Hepatocyte (in vitro differentiated cells): Measurements from ENCODE around the gene COMMD6. TPM values are rescaled to one million over a fixed set of nuclear protein-coding genes. Genes with fewer than 3 reads are reported as not detected.

Source experiments
- DNase-seq: peaks from one replicate; pipeline ENCODE4 v3.0.0-alpha.2; 2016; ENCODE audit warnings: low spot score
- H2AFZ ChIP-seq: fragments of 200-600 bp; sonication (generic); 2 replicates; pipeline ENCODE4 v1.6.0; 2016; ENCODE audit warnings: antibody characterized with exemption, mild to moderate bottlenecking
- H3K27ac ChIP-seq: fragments of 200-600 bp; sonication (generic); 2 replicates; pipeline ENCODE4 v1.5.1; 2016; ENCODE audit warnings: mild to moderate bottlenecking
- H3K27me3 ChIP-seq: fragments of 200-600 bp; sonication (generic); 2 replicates; pipeline ENCODE4 v1.6.1; 2016
- H3K36me3 ChIP-seq: fragments of 200-600 bp; sonication (generic); replicated peaks from 2 replicates; pipeline ENCODE4 v1.5.1; 2016; ENCODE audit warnings: low read depth; ENCODE audit not compliant: insufficient read depth
- H3K4me1 ChIP-seq: fragments of 200-600 bp; sonication (generic); 2 replicates; pipeline ENCODE4 v1.5.1; 2016; ENCODE audit warnings: mild to moderate bottlenecking, moderate library complexity; ENCODE audit not compliant: insufficient read depth
- H3K4me2 ChIP-seq: fragments of 200-600 bp; sonication (generic); 2 replicates; pipeline ENCODE4 v1.6.0; 2016
- H3K4me3 ChIP-seq: fragments of 200-600 bp; sonication (generic); 2 replicates; pipeline ENCODE4 v1.5.1; 2016; ENCODE audit warnings: mild to moderate bottlenecking
- H3K79me2 ChIP-seq: fragments of 200-600 bp; sonication (generic); 2 replicates; pipeline ENCODE4 v1.6.0; 2017; ENCODE audit warnings: mild to moderate bottlenecking
- H3K9me2 ChIP-seq: fragments of 200-600 bp; sonication (generic); replicated peaks from 2 replicates; pipeline ENCODE4 v1.6.0; 2017; ENCODE audit warnings: mild to moderate bottlenecking; ENCODE audit not compliant: insufficient read depth
- H3K9me3 ChIP-seq: fragments of 200-600 bp; sonication (generic); 2 replicates; pipeline ENCODE4 v1.5.1; 2016; ENCODE audit warnings: low read depth, mild to moderate bottlenecking
- H4K20me1 ChIP-seq: fragments of 200-600 bp; sonication (generic); 2 replicates; pipeline ENCODE4 v1.6.0; 2016; ENCODE audit warnings: mild to moderate bottlenecking; ENCODE audit not compliant: insufficient read depth, poor library complexity, severe bottlenecking
- EZH2 ChIP-seq: fragments of 200-600 bp; sonication (generic); IDR thresholded peaks from 2 replicates; pipeline ENCODE4 v1.6.1; 2016; ENCODE audit warnings: antibody characterized with exemption, mild to moderate bottlenecking, borderline replicate concordance
- EZH2phosphoT487 ChIP-seq: fragments of 200-600 bp; sonication (generic); IDR thresholded peaks from one replicate; pipeline ENCODE4 v1.6.1; 2018; ENCODE audit warnings: antibody characterized with exemption, mild to moderate bottlenecking, low read depth, moderate library complexity; ENCODE audit not compliant: unreplicated experiment, severe bottlenecking
- WGBS: methylation state at CpG from one replicate; pipeline ENCODE4 v1.1.6; 2016; ENCODE audit warnings: low lambda C conversion rate; ENCODE audit errors: missing lambda C conversion rate; 5-methylcytosine and 5-hydroxymethylcytosine counted together
- polyA plus RNA-seq: library from polyadenylated mRNA; unstranded; fragments of >200 nt; fragmentation: Nextera tagmentation; extraction: Ambion mirVana; gene quantifications from 2 replicates; pipeline ENCODE4 v1.2.1, GENCODE V29; 2016
- total RNA-seq: library from RNA; depleted of rRNA; stranded (reverse); fragments of >200 nt; gene quantifications from 2 replicates; pipeline ENCODE4 v1.2.3, GENCODE V29; 2014
- TF ChIP-seq, protein P1 (sequence below): fragments of 200-600 bp; sonication (generic); IDR thresholded peaks from 2 replicates; pipeline ENCODE4 v1.5.1; 2016; ENCODE audit warnings: antibody characterized with exemption, mild to moderate bottlenecking; ENCODE audit not compliant: poor library complexity

COMMD6 gene
- total and polyA plus RNA-seq, 2 experiments from 2014 or later = 117 to 258 TPM

GRCh38 chr13:75491376-75491775 is 46.3 kb downstream of the COMMD6 start:
- H3K9me2 ChIP-seq = no peaks in the 10 kb centered on the region
- no peaks in the 10 kb centered on the region for H3K27me3 ChIP-seq
- H3K9me3 ChIP-seq = no peaks in the 10 kb centered on the region
- TF ChIP-seq EZH2 (no peak), EZH2phosphoT487 (no peak)
- TF ChIP-seq, protein P1, sequence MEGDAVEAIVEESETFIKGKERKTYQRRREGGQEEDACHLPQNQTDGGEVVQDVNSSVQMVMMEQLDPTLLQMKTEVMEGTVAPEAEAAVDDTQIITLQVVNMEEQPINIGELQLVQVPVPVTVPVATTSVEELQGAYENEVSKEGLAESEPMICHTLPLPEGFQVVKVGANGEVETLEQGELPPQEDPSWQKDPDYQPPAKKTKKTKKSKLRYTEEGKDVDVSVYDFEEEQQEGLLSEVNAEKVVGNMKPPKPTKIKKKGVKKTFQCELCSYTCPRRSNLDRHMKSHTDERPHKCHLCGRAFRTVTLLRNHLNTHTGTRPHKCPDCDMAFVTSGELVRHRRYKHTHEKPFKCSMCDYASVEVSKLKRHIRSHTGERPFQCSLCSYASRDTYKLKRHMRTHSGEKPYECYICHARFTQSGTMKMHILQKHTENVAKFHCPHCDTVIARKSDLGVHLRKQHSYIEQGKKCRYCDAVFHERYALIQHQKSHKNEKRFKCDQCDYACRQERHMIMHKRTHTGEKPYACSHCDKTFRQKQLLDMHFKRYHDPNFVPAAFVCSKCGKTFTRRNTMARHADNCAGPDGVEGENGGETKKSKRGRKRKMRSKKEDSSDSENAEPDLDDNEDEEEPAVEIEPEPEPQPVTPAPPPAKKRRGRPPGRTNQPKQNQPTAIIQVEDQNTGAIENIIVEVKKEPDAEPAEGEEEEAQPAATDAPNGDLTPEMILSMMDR = no peak
- H2AFZ ChIP-seq = no peak overlapping the region
- WGBS = 95% methylated on average over 2 of the region's 2 CpGs
- H3K79me2 ChIP-seq = no peaks in the 10 kb centered on the region
- H4K20me1 ChIP-seq = no peaks in the 10 kb centered on the region
- no peaks in the 10 kb centered on the region for H3K4me1 ChIP-seq
- H3K4me3 ChIP-seq = no peak overlapping the region
- H3K4me2 ChIP-seq = no peak overlapping the region
- H3K27ac ChIP-seq = no peak overlapping the region
- H3K36me3 ChIP-seq = no peaks in the 10 kb centered on the region
- DNase-seq = no peak

DNA sequence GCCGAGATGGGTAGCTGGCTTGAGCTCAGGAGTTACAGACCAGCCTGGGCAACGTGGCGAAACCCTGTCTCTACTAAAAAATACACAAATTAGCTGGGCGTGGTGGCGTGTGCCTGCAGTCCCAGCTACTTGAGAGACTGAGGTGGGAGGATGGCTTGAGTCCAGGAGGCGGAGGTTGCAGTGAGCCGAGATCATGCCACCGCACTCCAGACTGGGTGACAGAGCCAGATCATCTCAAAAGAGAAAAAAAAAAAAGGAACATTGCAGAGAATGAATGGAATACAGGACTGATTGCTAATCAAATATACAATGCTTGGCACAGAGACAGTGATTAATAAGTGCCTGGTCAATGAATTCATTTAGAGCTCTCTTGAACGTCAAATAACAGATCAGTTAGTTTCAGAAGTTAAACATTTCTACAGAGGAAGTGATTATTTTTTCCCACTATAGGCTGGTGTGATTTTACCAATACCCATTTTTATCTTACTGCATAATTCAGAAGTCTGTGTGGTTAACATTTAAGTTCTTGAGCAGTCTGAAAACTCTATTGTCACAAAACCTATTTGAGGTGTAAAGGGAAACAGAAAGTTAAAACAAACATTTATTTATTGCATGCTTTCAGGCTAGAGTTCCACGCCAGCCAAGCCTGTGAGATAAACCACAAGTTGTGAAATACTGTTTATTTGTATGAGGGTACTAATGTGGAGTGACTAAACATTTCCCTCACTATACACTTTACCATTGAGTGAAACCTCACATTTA is 48.0 kb downstream of the COMMD6 start:
- H3K27ac ChIP-seq = no peak overlapping the region
- no peak overlapping the region for H2AFZ ChIP-seq
- H3K27me3 ChIP-seq = no peaks in the 10 kb centered on the region
- peak; percentile 33 for DNase-seq
- peak overlapping the region; percentile 45 for H3K4me2 ChIP-seq
- TF ChIP-seq EZH2 = no peak
- TF ChIP-seq, protein P1 = no peak
- TF ChIP-seq EZH2phosphoT487 = no peak
- 77% methylated on average over 10 of the region's 10 CpGs for WGBS
- no peaks in the 10 kb centered on the region for H4K20me1 ChIP-seq
- H3K4me1 ChIP-seq = no peaks in the 10 kb centered on the region
- no peaks in the 10 kb centered on the region for H3K36me3 ChIP-seq
- no peaks in the 10 kb centered on the region for H3K9me3 ChIP-seq
- H3K9me2 ChIP-seq = no peaks in the 10 kb centered on the region
- H3K4me3 ChIP-seq = no peak overlapping the region
- H3K79me2 ChIP-seq = no peaks in the 10 kb centered on the region

- Histone ChIP-seq H3K9me3 (no peaks in the 10 kb centered on the region), H3K79me2 (no peaks in the 10 kb centered on the region), H3K4me1 (no peaks in the 10 kb centered on the region), H4K20me1 (no peaks in the 10 kb centered on the region), H2AFZ (no peak overlapping the region), H3K4me3 (no peak overlapping the region), H3K4me2 (no peak overlapping the region), H3K27me3 (no peaks in the 10 kb centered on the region), H3K36me3 (no peaks in the 10 kb centered on the region), H3K27ac (no peak overlapping the region), H3K9me2 (no peaks in the 10 kb centered on the region)
- TF ChIP-seq EZH2 (no peak), EZH2phosphoT487 (no peak)
- TF ChIP-seq, protein P1 = no peak
- no peak for DNase-seq
- WGBS = 57% methylated on average over 5 of the region's 5 CpGs
Measured at GRCh38 chr13:75486146-75487062, 51.2 kb downstream of the COMMD6 start.
